ENCODE data around the gene PEA15.

The PEA15 gene

DNA sequence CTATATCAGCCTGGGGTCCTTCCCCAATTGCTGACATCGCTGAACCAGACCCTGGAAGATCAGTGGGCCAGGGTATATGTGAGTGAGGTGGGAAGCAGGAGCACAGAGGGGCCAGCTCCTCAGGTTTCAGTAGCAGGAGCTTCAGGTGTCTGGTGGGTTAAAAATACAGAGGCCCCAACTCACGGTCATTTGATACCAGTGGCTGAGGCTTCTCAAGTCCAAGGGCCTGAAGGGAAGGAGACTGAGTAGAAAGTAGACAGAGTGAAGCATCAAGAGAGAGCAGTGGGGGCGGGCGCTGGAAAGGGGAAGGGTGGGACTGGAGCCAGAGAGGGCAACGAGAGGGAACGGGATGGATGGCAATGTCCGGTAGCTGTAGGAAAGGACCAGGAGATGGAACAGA is 16.8 kb upstream of the PEA15 start:
- H3K27me3 ChIP-seq (ENCODE audit: insufficient read depth, poor library complexity, severe bottlenecking): no peaks in the 10 kb centered on the region
- no peak for DNase-seq (ENCODE audit: low read depth in 1 of 2, low spot score in 1 of 2)
- TF ChIP-seq, protein P1, sequence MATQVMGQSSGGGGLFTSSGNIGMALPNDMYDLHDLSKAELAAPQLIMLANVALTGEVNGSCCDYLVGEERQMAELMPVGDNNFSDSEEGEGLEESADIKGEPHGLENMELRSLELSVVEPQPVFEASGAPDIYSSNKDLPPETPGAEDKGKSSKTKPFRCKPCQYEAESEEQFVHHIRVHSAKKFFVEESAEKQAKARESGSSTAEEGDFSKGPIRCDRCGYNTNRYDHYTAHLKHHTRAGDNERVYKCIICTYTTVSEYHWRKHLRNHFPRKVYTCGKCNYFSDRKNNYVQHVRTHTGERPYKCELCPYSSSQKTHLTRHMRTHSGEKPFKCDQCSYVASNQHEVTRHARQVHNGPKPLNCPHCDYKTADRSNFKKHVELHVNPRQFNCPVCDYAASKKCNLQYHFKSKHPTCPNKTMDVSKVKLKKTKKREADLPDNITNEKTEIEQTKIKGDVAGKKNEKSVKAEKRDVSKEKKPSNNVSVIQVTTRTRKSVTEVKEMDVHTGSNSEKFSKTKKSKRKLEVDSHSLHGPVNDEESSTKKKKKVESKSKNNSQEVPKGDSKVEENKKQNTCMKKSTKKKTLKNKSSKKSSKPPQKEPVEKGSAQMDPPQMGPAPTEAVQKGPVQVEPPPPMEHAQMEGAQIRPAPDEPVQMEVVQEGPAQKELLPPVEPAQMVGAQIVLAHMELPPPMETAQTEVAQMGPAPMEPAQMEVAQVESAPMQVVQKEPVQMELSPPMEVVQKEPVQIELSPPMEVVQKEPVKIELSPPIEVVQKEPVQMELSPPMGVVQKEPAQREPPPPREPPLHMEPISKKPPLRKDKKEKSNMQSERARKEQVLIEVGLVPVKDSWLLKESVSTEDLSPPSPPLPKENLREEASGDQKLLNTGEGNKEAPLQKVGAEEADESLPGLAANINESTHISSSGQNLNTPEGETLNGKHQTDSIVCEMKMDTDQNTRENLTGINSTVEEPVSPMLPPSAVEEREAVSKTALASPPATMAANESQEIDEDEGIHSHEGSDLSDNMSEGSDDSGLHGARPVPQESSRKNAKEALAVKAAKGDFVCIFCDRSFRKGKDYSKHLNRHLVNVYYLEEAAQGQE (IDR thresholded peaks at IDR 0.05; ENCODE audit: insufficient replicate concordance, low read depth): no peak
- TF ChIP-seq, protein P2, sequence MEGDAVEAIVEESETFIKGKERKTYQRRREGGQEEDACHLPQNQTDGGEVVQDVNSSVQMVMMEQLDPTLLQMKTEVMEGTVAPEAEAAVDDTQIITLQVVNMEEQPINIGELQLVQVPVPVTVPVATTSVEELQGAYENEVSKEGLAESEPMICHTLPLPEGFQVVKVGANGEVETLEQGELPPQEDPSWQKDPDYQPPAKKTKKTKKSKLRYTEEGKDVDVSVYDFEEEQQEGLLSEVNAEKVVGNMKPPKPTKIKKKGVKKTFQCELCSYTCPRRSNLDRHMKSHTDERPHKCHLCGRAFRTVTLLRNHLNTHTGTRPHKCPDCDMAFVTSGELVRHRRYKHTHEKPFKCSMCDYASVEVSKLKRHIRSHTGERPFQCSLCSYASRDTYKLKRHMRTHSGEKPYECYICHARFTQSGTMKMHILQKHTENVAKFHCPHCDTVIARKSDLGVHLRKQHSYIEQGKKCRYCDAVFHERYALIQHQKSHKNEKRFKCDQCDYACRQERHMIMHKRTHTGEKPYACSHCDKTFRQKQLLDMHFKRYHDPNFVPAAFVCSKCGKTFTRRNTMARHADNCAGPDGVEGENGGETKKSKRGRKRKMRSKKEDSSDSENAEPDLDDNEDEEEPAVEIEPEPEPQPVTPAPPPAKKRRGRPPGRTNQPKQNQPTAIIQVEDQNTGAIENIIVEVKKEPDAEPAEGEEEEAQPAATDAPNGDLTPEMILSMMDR (IDR thresholded peaks at IDR 0.05; ENCODE audit: insufficient read depth, low read length): no peak
- TF ChIP-seq GABPA (IDR thresholded peaks at IDR 0.05; ENCODE audit: low read depth): no peak
- no peak for TF ChIP-seq SPI1 (IDR thresholded peaks at IDR 0.05; ENCODE audit: borderline replicate concordance, low read depth)
- no peak for TF ChIP-seq POLR2AphosphoS5 (IDR thresholded peaks at IDR 0.05; ENCODE audit: low read depth)

DNA sequence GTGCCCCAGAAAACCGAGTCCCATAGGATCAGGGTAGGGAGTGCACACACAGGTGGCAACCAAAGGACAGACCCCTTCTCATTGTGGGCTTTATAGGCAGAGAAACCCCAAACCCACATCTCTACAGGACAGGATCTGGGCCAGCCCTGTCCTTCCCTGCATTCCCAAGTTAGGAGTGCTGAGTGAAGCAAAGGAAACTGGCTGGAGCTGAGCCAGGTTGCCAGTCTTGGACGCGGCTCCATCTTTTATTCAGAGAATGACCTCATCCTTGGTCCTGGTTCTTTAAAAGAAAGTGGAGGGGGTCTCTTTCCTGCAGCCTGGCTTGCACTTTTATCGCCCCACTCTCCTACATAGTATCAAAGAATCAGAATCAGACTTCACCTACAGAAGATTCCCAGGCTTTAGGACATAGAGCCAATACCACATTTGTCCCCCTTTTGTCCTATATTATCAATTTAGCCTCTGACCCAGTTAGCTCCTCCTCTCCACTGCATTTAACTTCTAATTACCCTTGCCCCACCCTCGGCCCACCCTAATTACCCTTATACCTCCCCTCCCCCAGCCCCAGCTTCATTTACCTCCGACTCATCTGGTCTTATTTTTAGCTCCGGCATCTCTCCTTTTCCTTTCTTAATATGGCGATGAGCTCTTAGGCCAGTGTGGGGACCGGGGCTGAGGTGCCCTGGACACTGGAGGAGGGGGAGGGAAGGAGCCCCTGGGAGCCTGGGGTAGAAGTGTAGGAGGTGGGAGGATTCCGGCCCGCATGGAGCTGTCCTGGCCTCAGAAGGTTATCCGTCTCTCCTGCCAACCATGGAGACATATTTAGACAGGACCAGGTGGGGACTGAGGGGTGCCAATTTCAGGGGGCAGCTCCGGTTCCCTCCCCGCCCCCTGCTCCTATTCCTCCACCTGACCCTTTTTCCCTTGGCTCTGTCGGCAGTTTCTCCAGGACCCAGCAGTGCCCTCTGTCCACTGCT is 15.2 kb upstream of the PEA15 start, which contains the start of gene CASQ1:
Gene CASQ1 (plus strand): TSS at position 927 of the 977 bp plus-strand sequence. CDS start 177 bp downstream, outside the sequence.
- no peak for TF ChIP-seq GABPA (IDR thresholded peaks at IDR 0.05; ENCODE audit: low read depth)
- TF ChIP-seq, protein P1 (IDR thresholded peaks at IDR 0.05; ENCODE audit: insufficient replicate concordance, low read depth): no peak
- H3K27ac ChIP-seq (replicated peaks): no peak within 1 kb of the TSS
- no peaks in the 10 kb centered on the region for H3K27me3 ChIP-seq (ENCODE audit: insufficient read depth, poor library complexity, severe bottlenecking)
- H3K4me3 ChIP-seq (replicated peaks; ENCODE audit: insufficient read depth, low read length): no peak within 1 kb of the TSS
- no peak for DNase-seq (ENCODE audit: low read depth in 1 of 2, low spot score in 1 of 2)

More for the DNA sequence above, 16.8 kb upstream of the PEA15 start:
- H3K27ac ChIP-seq (replicated peaks): no peak overlapping the region
- H3K4me3 ChIP-seq (replicated peaks; ENCODE audit: insufficient read depth, low read length): no peak overlapping the region

DNA sequence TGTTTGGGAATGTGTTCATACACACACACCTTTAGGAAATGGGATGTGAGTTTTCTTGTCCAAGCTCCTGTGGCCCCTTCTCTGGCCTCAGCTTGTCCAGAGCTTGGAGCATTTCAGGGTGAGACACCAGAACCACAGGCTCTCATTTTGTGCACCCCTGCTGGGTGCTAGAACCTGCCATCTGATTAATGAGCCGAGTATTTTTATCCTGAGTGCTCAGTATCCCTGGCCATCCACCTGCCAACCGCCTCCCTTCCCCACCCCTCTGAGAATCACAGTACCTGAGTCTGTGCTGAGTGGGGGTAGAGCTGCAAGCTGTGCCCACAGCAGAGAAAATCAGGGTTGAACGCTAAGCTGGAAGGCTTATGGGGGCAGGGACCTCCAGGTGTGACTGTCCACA is 13.4 kb upstream of the PEA15 start:
- H3K27me3 ChIP-seq (ENCODE audit: insufficient read depth, poor library complexity, severe bottlenecking): no peaks in the 10 kb centered on the region
- H3K4me3 ChIP-seq (replicated peaks; ENCODE audit: insufficient read depth, low read length): no peak overlapping the region
- no peak for DNase-seq (ENCODE audit: low read depth in 1 of 2, low spot score in 1 of 2)
- TF ChIP-seq POLR2AphosphoS5 (IDR thresholded peaks at IDR 0.05; ENCODE audit: low read depth): no peak
- TF ChIP-seq, protein P1 (IDR thresholded peaks at IDR 0.05; ENCODE audit: insufficient replicate concordance, low read depth): no peak
- no peak for TF ChIP-seq GABPA (IDR thresholded peaks at IDR 0.05; ENCODE audit: low read depth)
- no peak for TF ChIP-seq SPI1 (IDR thresholded peaks at IDR 0.05; ENCODE audit: borderline replicate concordance, low read depth)
- TF ChIP-seq, protein P2 (IDR thresholded peaks at IDR 0.05; ENCODE audit: insufficient read depth, low read length): no peak
- H3K27ac ChIP-seq (replicated peaks): no peak overlapping the region
